Measurements from ENCODE around the gene TMED4. TPM values are rescaled to one million over a fixed set of nuclear protein-coding genes. Genes with fewer than 3 reads are reported as not detected.
"Not testable (repeated sequence)": the region's sequence is repeated elsewhere in the genome, so short reads cannot be mapped to it uniquely, and the experiment has no call there.

The TMED4 gene
- total RNA-seq, 1 donor from 2014 or later: 88.9 TPM

DNA sequence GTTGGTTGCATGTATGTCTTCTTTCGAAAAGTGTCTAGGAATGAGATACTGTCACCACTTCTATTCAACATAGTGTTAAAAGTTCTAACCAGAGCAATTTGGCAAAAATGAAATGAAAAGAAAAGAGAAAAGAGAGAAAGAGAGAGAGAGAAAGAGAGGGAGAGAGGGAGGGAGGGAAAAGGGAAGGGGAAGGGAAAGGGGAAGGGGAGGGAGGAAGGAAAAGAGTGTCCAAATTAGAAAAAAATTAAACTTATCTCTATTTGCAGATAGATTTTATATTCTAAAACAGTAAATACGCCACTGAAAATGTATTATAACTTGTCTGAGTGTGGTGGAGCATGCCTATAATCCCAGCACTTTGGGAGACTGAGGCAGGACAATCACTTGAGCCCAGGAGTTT lies 24.5 kb downstream of the TMED4 start:
- TF ChIP-seq, protein P1, sequence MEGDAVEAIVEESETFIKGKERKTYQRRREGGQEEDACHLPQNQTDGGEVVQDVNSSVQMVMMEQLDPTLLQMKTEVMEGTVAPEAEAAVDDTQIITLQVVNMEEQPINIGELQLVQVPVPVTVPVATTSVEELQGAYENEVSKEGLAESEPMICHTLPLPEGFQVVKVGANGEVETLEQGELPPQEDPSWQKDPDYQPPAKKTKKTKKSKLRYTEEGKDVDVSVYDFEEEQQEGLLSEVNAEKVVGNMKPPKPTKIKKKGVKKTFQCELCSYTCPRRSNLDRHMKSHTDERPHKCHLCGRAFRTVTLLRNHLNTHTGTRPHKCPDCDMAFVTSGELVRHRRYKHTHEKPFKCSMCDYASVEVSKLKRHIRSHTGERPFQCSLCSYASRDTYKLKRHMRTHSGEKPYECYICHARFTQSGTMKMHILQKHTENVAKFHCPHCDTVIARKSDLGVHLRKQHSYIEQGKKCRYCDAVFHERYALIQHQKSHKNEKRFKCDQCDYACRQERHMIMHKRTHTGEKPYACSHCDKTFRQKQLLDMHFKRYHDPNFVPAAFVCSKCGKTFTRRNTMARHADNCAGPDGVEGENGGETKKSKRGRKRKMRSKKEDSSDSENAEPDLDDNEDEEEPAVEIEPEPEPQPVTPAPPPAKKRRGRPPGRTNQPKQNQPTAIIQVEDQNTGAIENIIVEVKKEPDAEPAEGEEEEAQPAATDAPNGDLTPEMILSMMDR (conservative IDR thresholded peaks at IDR 0.05): no peak
- Mint-ChIP-seq H3K4me3 (no peak overlapping the region), H3K27me3 (ENCODE audit: low read depth) (peaks cover 10% of the 10 kb centered on the region), H3K4me1 (no peaks in the 10 kb centered on the region), H3K27ac (ENCODE audit: unreplicated experiment) (no peak overlapping the region), H3K9me3 (no peaks in the 10 kb centered on the region), H3K36me3 (ENCODE audit: low read depth) (no peaks in the 10 kb centered on the region)
- no peak for DNase-seq (ENCODE audit: low read depth, low spot score)

DNA sequence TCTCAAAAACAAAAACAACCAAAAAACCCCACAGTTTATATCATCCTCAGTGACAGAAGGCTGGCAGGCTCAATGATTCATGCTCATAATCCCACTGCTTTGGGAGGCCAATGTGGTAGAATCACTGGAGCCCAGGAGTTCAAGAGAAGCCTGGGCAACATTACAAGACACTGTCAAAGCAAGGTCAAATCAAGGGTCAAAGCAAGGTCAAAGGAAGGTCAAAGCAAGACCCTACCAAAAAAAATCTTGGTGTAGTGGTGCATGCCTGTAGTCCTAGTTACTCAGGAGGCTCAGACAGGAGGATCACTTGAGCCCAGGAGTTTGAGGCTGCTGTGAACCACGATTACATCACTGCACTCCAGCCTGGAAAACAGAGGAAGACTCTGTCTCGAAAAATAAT lies 26.7 kb downstream of the TMED4 start:
- peaks cover 14% of the 10 kb centered on the region for H3K27me3 Mint-ChIP-seq (ENCODE audit: low read depth)
- DNase-seq (ENCODE audit: low read depth, low spot score): no peak
- no peak overlapping the region for H3K4me3 Mint-ChIP-seq
- TF ChIP-seq, protein P1 (conservative IDR thresholded peaks at IDR 0.05): no peak
- no peaks in the 10 kb centered on the region for H3K9me3 Mint-ChIP-seq
- H3K36me3 Mint-ChIP-seq (ENCODE audit: low read depth): no peaks in the 10 kb centered on the region
- H3K27ac Mint-ChIP-seq (ENCODE audit: unreplicated experiment): no peak overlapping the region
- H3K4me1 Mint-ChIP-seq: no peaks in the 10 kb centered on the region

DNA sequence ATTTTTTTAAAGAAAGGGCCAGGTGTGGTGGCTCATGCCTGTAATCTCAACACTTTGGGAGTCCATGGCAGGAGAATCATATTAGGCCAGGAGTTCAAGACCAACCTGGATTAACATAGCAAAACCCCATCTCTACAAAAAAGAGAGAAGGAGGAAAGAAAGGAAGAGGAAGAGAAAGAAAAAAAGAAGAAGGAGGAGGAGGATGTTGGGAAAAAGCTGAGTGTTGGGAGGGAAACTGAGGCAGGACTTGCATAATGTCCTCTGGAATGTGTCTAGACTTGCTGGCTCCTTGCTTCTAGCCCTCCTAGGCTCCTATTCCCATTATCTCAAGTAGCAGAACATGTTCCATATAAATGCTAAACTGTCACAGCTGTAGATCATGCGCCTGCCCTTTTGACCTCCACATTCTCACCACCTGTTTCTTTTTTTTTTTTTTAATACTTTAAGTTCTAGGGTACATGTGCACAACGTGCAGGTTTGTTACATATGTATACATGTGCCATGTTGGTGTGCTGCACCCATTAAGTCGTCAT lies 29.5 kb downstream of the TMED4 start:
- not testable (repeated sequence) for H3K4me3 Mint-ChIP-seq; DNase-seq (ENCODE audit: low read depth, low spot score); H3K36me3 Mint-ChIP-seq (ENCODE audit: low read depth); H3K27ac Mint-ChIP-seq (ENCODE audit: unreplicated experiment); H3K4me1 Mint-ChIP-seq; H3K9me3 Mint-ChIP-seq
- peaks cover 39% of the 10 kb centered on the region for H3K27me3 Mint-ChIP-seq (ENCODE audit: low read depth)

DNA sequence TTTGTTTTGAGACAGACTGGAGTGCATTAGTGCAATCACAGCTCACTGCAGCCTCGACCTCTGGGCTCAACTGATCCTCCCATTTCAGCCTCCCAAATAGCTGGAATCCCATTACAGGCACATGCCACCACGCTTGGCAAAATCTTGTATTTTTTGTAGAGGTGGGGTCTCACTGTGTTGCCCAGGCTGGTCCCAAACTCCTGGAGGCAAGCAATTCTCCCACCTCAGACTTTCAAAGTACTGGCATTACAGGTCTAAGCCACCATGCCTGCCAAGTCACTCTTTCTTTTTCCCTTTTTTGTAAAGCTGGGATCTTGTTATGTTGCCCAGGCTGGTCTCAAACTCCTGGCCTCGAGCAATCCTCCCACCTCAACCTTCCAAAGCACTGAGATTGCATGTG lies 32.6 kb downstream of the TMED4 start:
- Mint-ChIP-seq H3K27ac (ENCODE audit: unreplicated experiment) (no peak overlapping the region), H3K4me3 (no peak overlapping the region), H3K4me1 (no peaks in the 10 kb centered on the region), H3K9me3 (no peaks in the 10 kb centered on the region), H3K36me3 (ENCODE audit: low read depth) (no peaks in the 10 kb centered on the region), H3K27me3 (ENCODE audit: low read depth) (peaks cover 41% of the 10 kb centered on the region)
- TF ChIP-seq, protein P1 (conservative IDR thresholded peaks at IDR 0.05): no peak
- DNase-seq (ENCODE audit: low read depth, low spot score): no peak

DNA sequence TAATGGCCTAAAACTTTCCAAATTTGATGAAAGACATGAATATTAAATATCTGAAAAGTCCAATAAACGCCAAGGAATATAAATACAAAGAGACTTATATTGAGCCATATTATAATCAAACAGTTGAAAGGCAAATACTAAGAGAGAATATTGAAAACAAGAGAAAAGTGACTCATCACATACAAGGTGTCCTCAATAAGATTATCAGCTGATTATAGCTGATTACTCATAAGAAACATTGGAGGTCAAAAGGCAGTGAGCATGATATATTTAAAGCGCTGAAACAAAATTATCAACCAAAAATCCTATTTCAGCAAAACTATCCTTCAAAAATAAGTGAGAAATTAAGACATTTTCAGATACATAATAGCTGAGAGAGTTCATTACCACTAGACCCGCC lies 33.1 kb downstream of the TMED4 start:
- Mint-ChIP-seq H3K4me1 (no peaks in the 10 kb centered on the region), H3K27ac (ENCODE audit: unreplicated experiment) (no peak overlapping the region), H3K4me3 (no peak overlapping the region), H3K27me3 (ENCODE audit: low read depth) (peaks cover 41% of the 10 kb centered on the region), H3K36me3 (ENCODE audit: low read depth) (no peaks in the 10 kb centered on the region), H3K9me3 (no peaks in the 10 kb centered on the region)
- DNase-seq (ENCODE audit: low read depth, low spot score): no peak
- TF ChIP-seq, protein P1 (conservative IDR thresholded peaks at IDR 0.05): no peak

DNA sequence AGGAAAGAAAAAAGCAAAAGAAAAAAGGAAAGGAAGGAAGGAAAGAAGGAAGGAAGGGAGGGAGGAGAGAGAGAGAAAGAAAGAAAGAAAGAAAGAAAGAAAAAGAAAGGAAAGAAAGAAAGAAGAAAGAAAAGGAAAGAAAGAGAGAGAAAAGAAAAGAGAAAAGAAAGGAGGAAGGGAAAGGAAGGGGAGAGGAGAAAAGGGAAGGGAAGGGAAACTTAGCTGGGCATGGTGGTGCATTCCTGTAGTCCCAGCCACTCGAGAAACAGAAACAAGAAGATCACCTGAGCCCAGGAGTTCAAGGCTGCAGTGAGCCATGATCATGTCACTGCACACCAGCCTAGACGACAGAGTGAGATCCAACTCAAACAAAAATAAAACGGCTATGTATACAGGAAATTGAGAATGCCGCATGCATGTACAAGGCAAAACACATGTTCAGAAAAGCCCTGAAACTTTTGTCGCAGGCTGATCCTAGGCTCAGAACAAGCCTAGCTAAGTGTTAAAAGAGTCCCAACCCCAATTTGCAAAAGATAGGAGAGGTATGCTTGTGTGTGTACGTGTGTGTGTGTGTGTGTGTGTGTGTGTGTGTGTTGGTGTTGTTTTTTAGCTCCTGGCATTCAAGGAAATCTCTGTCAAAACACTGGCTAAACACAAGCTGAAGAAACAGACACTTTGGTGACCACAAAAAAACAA lies 34.3 kb downstream of the TMED4 start:
- Mint-ChIP-seq H3K4me3 (no peak overlapping the region), H3K36me3 (ENCODE audit: low read depth) (no peaks in the 10 kb centered on the region), H3K4me1 (no peaks in the 10 kb centered on the region), H3K27me3 (ENCODE audit: low read depth) (peaks cover 39% of the 10 kb centered on the region), H3K9me3 (no peaks in the 10 kb centered on the region), H3K27ac (ENCODE audit: unreplicated experiment) (no peak overlapping the region)
- TF ChIP-seq, protein P1 (conservative IDR thresholded peaks at IDR 0.05): no peak
- no peak for DNase-seq (ENCODE audit: low read depth, low spot score)

Measured in neural crest cell (in vitro differentiated cells).